GM19043 (cell line): Measurements from ENCODE around the gene DCP1A.
"Not testable (repeated sequence)": the region's sequence is repeated elsewhere in the genome, so short reads cannot be mapped to it uniquely, and the experiment has no call there.

Experiments
- ATAC-seq: cut with Tn5 transposase; IDR thresholded peaks from one replicate; pipeline ENCODE4 v1.9.1; 2021; ENCODE audit warnings: low read depth; ENCODE audit not compliant: unreplicated experiment

The DCP1A gene

GRCh38 chr3:53347261-53348064 lies at the start of gene DCP1A:
DCP1A (minus strand) TSS chr3:53347543; CDS start chr3:53347517, 26 bp downstream.
- ATAC-seq = peak; percentile 94

DNA sequence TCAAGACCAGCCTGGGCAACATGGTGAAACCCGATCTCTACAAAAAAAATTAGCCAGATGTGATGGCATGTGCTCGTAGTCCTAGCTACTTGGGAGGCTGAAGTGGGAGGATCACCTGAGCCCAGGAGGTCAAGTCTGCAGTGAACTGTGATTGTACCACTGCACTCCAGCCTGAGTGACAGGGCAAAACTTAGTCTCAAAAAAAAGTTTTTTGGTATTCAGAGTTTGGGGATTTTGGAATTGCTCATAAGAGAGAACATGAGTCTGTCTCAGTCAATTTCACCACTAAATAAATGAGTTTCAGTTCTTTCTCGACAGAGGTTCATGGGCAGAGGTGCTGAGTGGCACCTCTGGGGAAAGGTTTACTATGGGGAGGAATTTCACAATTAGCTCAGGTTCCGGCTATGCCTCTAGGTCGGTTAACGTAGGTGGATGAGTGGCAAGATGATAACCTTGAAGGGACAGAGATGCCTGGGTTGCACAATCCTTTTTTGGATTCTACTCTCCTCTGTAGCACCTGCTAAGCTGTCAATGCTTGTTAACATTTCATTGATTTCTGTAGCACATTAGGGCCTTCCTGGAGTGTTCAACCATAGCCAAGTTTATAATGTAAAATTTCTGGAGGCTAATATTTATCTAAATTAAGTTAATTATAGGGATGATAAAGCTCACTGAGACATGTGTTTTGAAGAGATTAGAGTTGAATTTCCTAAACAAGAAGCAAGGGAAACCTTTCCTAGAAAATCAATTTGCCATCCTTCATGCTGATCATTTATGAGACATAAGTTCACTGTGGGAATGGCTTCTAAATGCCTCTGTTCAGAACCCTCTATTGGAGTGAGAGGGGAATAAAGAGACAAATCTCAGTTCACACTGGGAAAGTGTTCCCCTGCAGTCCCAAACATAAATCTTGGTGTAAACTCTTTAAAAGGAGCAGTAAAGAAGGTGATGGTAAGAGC lies 37.4 kb upstream of the DCP1A start:
- ATAC-seq = no peak

GRCh38 chr3:53382106-53382505 lies 34.8 kb upstream of the DCP1A start:
- no peak for ATAC-seq

DNA sequence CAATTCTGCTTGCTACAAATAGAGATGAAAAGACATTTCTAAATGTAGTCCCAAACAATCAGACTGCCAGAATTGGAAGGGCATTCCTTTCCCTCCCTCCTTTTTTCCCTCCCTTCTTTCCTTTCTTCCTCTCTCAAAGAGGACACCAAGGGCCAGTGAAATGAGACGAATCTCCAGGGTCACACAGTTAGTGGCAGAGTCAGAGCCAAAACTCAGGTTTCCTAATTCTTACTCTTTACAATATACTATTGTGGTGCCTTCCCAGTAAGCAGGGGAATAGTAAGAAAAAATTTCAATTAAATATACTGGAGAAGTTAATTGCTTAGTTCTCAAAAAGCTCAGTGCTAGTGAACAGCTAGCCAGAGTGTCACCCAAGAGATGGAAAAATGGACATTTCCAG lies 33.0 kb upstream of the DCP1A start:
- ATAC-seq = no peak

GRCh38 chr3:53379898-53380297 lies 32.6 kb upstream of the DCP1A start:
- ATAC-seq = no peak

GRCh38 chr3:53377794-53378193 lies 30.5 kb upstream of the DCP1A start:
- ATAC-seq = no peak

DNA sequence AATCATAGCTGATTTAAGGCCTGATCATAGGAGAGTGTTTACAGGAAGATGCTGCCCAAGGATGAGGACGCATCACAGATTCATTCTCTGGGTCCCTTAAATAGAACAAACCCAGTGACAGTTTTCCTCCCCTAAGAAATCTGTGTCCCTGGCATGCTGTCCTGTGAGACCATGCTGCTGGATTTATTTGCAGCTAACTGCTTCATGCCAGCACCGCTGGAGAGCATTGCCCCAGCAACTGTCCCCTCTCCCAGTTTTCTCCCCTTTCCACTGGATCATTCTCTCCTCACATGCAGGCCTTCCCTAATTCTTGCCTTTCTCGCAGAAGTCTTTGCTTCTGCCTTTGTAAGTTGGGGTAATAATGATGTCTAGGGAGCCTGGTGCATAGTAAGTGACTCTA lies 29.3 kb upstream of the DCP1A start:
- ATAC-seq = no peak

DNA sequence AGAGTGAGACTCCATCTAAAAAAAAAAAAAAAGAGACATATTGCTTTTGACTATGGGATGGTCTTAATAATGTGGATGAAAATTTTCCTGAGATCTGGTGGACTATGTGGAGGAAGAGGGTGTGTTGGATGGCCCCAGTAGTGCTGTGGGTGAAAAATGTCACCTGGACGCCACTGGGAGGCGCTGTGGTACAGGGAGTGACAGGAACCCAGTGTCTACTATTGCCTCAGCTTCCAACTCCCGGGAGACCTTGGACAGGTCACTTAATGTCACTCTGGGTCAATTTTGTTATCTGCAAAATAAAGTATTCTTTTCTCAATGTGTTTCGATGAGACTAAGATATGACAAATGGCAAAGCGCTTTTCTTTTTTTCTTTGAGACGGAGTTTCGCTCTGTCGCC lies 27.7 kb upstream of the DCP1A start:
- ATAC-seq = no peak

GRCh38 chr3:53370719-53371118 lies 23.4 kb upstream of the DCP1A start:
- ATAC-seq = not testable (repeated sequence)

GRCh38 chr3:53361852-53362251 lies 14.5 kb upstream of the DCP1A start:
- ATAC-seq = no peak

- no peak for ATAC-seq
Measured at GRCh38 chr3:53357458-53357857, 10.1 kb upstream of the DCP1A start.

DNA sequence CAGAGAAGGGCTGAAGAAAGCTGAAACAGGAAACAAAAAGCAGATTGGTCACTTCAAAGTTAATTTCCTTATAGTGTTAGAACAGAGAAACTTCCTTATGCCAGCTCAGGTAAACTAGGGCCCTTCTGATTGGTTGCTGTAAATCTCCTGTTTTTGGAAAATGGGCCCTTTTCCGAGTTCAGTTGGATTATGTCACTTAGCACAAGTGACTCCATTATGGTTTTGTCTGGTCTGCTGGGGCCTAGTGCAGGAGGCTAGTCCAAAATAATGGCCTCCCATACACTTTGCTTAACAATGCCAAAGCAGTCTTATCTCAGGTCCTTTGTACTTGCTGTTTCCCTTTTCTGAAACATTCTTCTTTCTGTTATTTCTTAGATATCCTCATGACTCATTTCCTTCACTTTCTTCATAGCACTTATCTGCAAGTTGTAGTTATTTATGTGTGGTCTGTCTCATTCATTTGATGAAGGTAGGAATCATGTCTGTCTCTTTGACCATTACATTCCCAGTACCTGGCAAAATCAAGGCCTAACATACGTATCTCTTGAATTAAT lies 7.7 kb upstream of the DCP1A start:
- ATAC-seq = no peak

DNA sequence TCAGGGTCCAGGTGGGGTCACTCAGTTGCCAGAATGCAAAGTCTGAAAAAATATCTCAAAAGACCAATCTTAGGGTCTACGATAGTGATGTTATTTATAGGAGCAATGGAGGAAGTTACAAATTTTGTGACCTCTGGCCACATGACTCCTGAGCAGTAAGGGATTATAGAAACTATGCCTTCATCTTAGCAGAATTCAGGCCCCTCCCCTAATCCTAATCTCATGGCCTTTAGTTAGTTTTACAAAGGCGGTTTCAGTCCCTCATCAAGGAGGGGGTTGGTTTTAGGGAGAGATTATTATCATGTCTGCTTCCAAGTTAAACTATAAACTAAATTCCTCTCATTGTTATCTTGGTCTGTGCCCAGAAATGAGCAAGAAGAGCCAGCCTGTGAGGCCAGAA lies 5.9 kb upstream of the DCP1A start:
- no peak for ATAC-seq

- no peak for ATAC-seq
Measured at GRCh38 chr3:53350652-53351051, 3.3 kb upstream of the DCP1A start.

GRCh38 chr3:53348118-53348517 lies 775 bp upstream of the DCP1A start:
- not testable (repeated sequence) for ATAC-seq

DNA sequence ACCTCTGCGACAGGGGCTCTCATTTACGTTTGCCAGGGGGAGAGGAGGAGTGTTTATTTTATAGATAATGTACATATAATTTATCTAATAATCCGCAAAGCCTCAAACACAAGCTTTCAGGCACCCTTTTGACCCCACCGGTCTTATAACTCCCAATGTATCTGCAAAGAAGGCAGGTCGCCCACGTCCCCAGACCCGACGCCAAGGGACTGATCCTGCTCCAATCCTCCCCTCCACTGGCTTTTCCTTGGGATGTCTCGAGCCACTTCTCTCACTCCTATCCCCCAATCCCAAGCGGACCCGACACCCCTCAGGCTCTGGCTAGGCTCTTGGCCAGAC lies 452 bp downstream of the DCP1A start:
- ATAC-seq = no peak

GRCh38 chr3:53346514-53346913 lies 829 bp downstream of the DCP1A start:
- ATAC-seq = no peak

DNA sequence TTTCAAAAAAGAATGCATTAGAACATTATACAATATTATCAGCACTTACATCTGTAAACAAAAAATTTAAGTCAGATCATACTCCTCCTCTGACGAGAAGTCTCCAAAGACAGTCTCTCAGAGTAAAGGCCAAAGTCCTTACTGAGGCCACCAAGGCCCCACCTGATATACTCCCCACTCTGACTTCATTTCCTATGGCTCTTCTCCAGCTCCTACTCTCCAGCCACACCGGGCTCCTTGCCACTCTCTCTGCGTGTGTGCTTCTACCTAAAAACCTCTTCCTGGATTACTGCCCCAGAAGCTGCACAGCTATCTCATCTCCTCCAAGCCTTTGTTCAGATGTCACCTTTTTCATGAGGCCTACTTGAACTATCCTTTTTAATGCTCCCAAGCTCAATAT lies 5.0 kb downstream of the DCP1A start:
- ATAC-seq = no peak

- ATAC-seq = no peak
Measured at GRCh38 chr3:53337167-53337940, 10.0 kb downstream of the DCP1A start.

DNA sequence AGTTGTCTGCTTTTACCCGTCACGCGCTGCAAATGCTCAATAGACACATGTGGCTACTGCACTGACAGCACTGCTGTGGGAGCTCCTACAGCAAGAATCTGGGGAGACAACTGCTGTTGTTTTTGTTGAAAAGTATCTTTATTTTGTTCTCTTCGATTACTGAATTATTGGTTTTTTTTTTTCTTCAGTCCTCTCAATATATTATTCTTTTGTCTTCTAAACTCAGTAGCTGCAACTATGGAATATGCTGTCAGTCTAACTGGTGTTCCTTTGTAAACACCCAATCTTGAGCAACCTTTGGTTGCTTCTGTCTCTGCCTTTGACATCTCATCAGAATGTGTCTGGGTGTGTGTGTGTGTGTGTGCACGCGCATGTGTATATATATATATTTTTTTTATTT lies 12.6 kb downstream of the DCP1A start:
- no peak for ATAC-seq

DNA sequence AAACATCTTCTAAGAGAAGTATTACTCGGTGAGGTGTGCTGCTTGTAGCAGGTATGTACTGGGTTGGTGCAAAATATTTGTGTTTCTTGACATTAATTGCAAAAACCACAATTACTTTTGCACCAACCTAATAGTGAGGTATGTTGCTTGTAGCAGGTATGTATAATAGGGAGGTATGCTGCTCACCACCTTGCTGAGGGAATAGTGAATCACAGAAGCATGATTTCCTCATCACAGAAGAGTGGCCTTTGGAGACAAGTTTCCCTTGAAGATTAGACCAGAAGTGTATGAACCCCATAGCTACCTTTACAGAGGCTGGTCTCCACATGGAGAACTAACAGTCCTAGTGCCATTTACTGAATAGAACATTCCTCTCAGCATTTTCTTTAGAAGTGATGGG lies 15.5 kb downstream of the DCP1A start:
- ATAC-seq = no peak
